AG20443 (cell line): ENCODE measurements around the gene CCBE1.
"Not testable (repeated sequence)": the region's sequence is repeated elsewhere in the genome, so short reads cannot be mapped to it uniquely, and the experiment has no call there.

ENCODE experiments used
- DNase-seq: peaks from one replicate; pipeline ENCODE4 v3.0.0; 2012; ENCODE audit warnings: low spot score, mixed read lengths

CCBE1 gene

GRCh38 chr18:59655676-59656075 lies 41.5 kb downstream of the CCBE1 start:
- no peak for DNase-seq

DNA sequence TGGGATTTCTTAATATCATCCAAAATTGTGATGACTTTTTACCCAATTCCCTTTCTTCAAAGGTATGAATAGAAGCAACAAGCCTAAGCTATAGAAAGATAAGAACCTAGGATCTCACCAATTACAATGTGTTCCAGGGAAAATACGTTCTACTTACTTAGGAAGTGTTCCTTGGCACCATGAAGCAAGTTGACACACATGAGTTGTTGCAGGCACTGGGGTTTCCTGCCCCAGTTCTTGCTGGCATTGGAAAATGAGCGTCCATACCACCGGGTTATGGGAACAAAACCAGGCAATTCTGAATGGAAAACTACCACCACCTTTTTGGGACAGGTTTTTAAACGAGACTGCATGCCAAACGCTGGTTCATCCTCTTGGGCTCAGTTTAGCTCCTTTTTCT lies 46.2 kb downstream of the CCBE1 start:
- DNase-seq = no peak

DNA sequence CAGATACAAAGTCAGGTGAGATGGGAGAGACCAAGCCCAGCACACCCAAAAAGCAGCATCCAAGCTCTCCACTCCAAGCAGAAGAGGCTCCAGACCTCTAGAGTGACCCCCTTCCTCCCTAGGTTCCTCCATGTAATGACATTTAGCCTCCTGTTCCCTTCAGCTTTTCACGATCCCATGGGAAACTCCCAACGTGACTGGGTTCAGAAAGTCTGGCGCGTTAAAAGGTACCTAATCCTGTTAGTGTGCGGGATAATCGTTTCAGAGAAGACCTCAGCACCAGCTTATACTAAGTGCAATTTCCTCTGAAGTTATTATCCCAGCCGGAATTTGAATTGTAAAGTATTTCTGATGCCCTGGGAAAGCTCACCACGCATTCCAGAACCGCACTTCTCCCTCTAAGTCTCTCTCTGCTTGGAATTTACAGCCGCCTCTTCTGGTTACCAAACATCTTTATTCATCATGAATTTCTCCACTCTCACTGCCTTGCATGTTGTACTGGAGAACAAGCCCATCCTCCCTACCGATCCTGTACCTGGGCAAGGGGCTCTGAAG lies 46.9 kb downstream of the CCBE1 start:
- DNase-seq = no peak

GRCh38 chr18:59649591-59649990 lies 47.6 kb downstream of the CCBE1 start:
- DNase-seq = no peak

- DNase-seq = not testable (repeated sequence)
Observed at GRCh38 chr18:59648469-59648868, 48.8 kb downstream of the CCBE1 start.

GRCh38 chr18:59646963-59647307 lies 50.3 kb downstream of the CCBE1 start:
- peak; percentile 39 for DNase-seq

DNA sequence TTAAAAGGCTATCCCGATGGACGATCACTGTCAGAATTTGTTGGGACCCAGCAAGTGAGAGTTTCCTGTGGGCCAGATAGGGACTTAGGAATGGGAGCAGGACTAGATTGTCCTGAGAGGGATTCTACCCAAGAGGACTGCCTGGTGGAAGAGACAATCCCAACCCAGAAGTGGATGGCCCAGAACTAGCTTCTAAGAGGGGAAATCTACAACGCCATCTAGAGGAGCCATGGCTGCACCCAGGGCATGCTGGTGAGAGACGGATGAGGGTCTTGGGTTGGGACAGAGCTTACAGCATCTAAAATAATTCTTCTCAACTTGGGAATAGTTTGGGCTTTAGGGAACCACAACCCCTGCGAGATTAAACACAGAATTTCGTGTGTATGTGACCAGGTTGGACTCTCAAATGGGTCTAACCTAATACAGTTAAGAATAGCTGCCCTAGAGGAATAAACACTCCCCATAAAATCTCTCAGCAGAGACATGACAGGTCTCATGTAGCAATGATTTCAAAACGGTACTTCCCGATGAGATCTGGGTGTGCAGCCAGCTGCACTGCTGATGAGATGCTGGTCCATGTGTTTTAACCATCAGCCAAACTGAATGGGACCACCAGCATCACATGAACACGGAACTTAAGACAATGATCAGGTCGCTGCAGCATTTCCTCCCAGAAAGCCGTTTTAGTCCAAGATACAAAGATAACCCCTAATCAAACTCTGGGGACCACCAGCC lies 50.8 kb downstream of the CCBE1 start:
- DNase-seq = no peak

- DNase-seq = no peak
Observed at GRCh38 chr18:59643740-59644139, 53.5 kb downstream of the CCBE1 start.

- DNase-seq = no peak
Observed at GRCh38 chr18:59640721-59641120, 56.5 kb downstream of the CCBE1 start.

DNA sequence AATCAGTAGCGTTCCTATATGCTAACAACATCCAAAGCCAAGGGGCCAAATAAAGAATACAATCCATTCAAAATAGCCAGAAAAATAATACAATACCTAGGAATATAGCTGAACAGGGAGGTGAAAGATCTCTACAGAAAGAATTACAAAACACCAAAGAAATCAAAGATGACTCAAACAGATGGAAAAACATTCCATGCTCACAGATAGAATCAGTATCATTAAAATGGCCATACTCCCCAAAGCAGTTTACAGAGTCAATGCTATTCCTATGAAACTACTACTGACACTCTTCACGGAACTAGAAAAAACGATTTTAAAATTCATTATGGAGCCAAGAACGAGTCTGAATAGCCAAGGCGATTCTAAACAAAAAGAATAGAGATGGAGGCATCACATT lies 57.4 kb downstream of the CCBE1 start:
- DNase-seq = no peak

- DNase-seq = no peak
Observed at GRCh38 chr18:59639136-59639535, 58.1 kb downstream of the CCBE1 start.

GRCh38 chr18:59633961-59634485 lies 63.2 kb downstream of the CCBE1 start:
- DNase-seq = peak; percentile 22

- no peak for DNase-seq
Observed at GRCh38 chr18:59633317-59633716, 63.9 kb downstream of the CCBE1 start.

- DNase-seq = peak; percentile 50
Observed at GRCh38 chr18:59631583-59632181, 65.5 kb downstream of the CCBE1 start.

GRCh38 chr18:59629894-59630293 lies 67.3 kb downstream of the CCBE1 start:
- peak; percentile 21 for DNase-seq

DNA sequence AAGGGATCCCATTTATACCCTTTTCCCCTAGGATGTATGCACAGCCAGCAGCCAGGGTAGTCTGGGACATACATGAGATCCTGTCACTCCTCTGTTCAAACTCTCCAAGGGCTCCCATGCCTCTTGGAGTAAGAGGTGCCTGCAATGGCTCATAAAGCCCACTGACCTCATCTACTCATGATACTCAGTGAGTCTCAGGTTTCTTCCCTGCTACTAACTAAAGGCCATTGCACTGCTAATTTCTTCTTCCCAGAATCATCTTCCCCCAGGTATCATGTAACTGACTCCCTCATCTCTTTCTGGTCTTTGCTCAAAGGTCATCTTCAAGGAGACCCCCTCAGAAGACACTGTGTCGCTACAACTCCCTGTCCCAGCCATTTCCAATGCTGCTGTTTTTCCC lies 68.2 kb downstream of the CCBE1 start:
- no peak for DNase-seq

- DNase-seq = no peak
Observed at GRCh38 chr18:59627414-59627813, 69.8 kb downstream of the CCBE1 start.

DNA sequence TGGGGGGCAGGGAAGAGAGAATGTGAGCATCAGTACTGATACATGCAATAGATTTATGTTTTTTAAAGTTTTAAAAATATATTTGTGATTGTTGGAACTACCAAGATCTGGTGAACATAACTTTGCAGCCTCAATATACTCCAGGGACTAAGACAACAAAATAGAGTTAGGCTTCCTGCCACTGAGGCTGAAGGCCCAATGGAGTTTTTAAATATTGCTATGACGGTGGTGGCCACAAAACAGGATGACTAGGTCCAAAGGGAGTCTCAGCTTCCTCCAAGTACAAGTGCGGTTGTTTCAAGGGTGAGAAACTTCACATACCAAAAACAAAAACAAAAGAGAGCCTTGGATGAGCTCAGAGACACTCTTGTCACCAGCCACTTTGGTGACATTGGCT lies 72.9 kb downstream of the CCBE1 start:
- peak; percentile 45 for DNase-seq

DNA sequence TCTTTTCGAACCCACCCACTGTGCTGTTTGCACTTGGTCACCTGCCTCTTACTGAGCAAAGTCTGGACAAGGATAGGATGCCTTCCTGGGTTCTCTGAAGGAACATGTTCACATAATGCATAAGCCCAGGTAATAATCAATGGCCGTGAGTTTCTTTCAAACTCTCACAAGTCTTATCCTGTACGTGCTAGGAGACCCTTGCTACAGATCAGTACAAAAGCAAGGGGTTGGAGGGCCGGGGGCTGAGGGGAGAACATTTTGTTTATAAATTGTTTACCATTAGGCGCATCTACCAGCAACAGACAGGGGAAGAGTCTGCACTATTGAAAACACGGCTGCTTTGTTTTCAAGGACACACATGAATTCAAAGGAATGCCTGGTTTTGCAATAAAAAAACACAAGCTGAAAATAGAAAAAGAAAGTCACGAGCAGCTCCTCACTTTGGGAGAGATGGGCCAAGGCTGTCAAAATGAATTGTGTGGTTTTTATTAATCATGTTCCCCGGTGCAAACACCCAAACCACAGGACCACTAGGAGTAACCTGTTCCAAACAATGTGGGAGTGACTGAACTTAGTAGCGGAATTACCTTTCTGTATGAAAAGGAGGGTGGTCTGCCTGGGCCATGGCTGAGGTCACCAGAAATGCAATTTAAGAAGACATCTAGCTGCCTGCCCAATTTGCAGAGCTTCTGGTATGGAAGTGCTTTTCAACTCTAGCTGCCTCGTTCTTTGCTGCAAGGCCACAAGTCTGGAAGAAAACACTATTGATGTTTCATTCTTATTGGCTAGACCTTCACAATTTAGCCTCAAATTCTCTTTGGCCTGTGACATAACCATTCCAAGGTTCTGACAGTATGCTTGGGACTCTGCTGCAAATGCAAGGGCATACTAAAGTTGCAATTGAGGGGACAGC lies 73.5 kb downstream of the CCBE1 start:
- peak; percentile 73 for DNase-seq

GRCh38 chr18:59621027-59621426 lies 76.2 kb downstream of the CCBE1 start:
- DNase-seq = no peak

GRCh38 chr18:59620381-59620780 lies 76.8 kb downstream of the CCBE1 start:
- DNase-seq = no peak

GRCh38 chr18:59619816-59620215 lies 77.4 kb downstream of the CCBE1 start:
- DNase-seq = no peak
